Gastroesophageal sphincter (tissue), 4 donors: ENCODE data around the gene CPXM2. TPM values are rescaled to one million over a fixed set of nuclear protein-coding genes. Genes with fewer than 3 reads are reported as not detected.

ENCODE experiments used
- ATAC-seq: fragments of 150-250 bp; one replicate; pipeline ENCODE4 v1.9.1; 2016; ENCODE audit warnings: mild to moderate bottlenecking, moderate library complexity
- H3K27ac ChIP-seq, 4 donors: fragments of 200-600 bp; sonication (generic) in 3 of 4; 1 replicate in 3 of 4; 2 replicates in 1 of 4; pipeline ENCODE4 v1.5.1; 2016 to 2019
- H3K27me3 ChIP-seq: fragments of 200-600 bp; sonication (generic); one replicate; pipeline ENCODE4 v1.5.1; 2019
- H3K36me3 ChIP-seq, 2 donors: fragments of 200-600 bp; sonication (generic); one replicate each; pipeline ENCODE4 v1.5.1; 2019; ENCODE audit warnings: control low read depth in 1 of 2
- H3K4me1 ChIP-seq, 3 donors: fragments of 200-600 bp; sonication (generic); 1 replicate in 2 of 3; 2 replicates in 1 of 3; pipeline ENCODE4 v1.5.1; 2016 to 2019; ENCODE audit warnings: control low read depth in 2 of 3
- H3K4me3 ChIP-seq, 2 donors: fragments of 200-600 bp; sonication (generic); one replicate each; pipeline ENCODE4 v1.5.1; 2019; ENCODE audit warnings: mild to moderate bottlenecking in 1 of 2, moderate library complexity in 1 of 2
- H3K9me3 ChIP-seq, 3 donors: fragments of 200-600 bp; sonication (generic); one replicate each; pipeline ENCODE4 v1.5.1; 2017 to 2019; ENCODE audit warnings: control low read depth in 2 of 3
- CTCF ChIP-seq, 4 experiments: fragments of 200-600 bp in 2 of 4; fragments of 450-650 bp in 2 of 4; sonication (generic) in 1 of 4; IDR thresholded peaks; one replicate each; pipeline ENCODE4 v1.5.1; 2017 to 2019; ENCODE audit warnings: antibody characterized with exemption in 4 of 4, mild to moderate bottlenecking in 2 of 4, moderate library complexity in 2 of 4
- EP300 ChIP-seq: sonication (generic); formaldehyde crosslinking; IDR thresholded peaks from one replicate; pipeline ENCODE4 v1.6.1; 2017; ENCODE audit warnings: antibody characterized with exemption, mild to moderate bottlenecking
- POLR2A ChIP-seq, 2 donors: fragments of 450-650 bp; IDR thresholded peaks; one replicate each; pipeline ENCODE4 v1.6.1; 2017; ENCODE audit warnings: antibody characterized with exemption in 2 of 2, mild to moderate bottlenecking in 2 of 2, moderate library complexity in 1 of 2
- POLR2AphosphoS5 ChIP-seq: sonication (generic); formaldehyde crosslinking; IDR thresholded peaks from one replicate; pipeline ENCODE4 v1.6.1; 2017; ENCODE audit warnings: antibody characterized with exemption
- WGBS, 2 donors: methylation state at CpG; one replicate each; pipeline ENCODE4 v1.1.5; 2018; ENCODE audit warnings: low coverage in 1 of 2; 5-methylcytosine and 5-hydroxymethylcytosine counted together
- total RNA-seq, 4 donors: library from RNA; depleted of rRNA; stranded (reverse); fragments of >200 nt; gene quantifications; one replicate each; pipeline ENCODE4 v1.1.0, GENCODE V29; 2016

CPXM2 gene
- total RNA-seq, 4 donors from 2014 or later = 57.1 to 165 (median 85.1) TPM

GRCh38 chr10:123848564-123849457, 42.8 kb downstream of the CPXM2 start:
- no peaks in the 10 kb centered on the region for H3K9me3 ChIP-seq
- no peak overlapping the region for H3K27ac ChIP-seq
- no peak for ATAC-seq
- WGBS, 2 donors = 43 to 50% methylated on average over 4 to 5 of the region's 5 CpGs
- peaks cover 4 to 40% (median 9%) of the 10 kb centered on the region in 3 donors for H3K4me1 ChIP-seq
- TF ChIP-seq EP300 (no peak), POLR2A (IDR thresholded peaks at IDR 0.05) (no peak), CTCF (IDR thresholded peaks at IDR 0.05) (no peak), POLR2AphosphoS5 (no peak)
- no peaks in the 10 kb centered on the region for H3K27me3 ChIP-seq
- H3K36me3 ChIP-seq = no peaks in the 10 kb centered on the region
- no peak overlapping the region for H3K4me3 ChIP-seq

- no peak for TF ChIP-seq EP300
- no peak for TF ChIP-seq POLR2AphosphoS5
- TF ChIP-seq POLR2A (IDR thresholded peaks at IDR 0.05) = no peak
- no peak for TF ChIP-seq CTCF (IDR thresholded peaks at IDR 0.05)
- Histone ChIP-seq H3K4me1 (peaks cover 9 to 49% (median 11%) of the 10 kb centered on the region in 3 donors), H3K9me3 (no peaks in the 10 kb centered on the region), H3K27ac (peak overlapping the region in 1 of 4 donors; percentile 29), H3K36me3 (no peaks in the 10 kb centered on the region), H3K27me3 (no peaks in the 10 kb centered on the region), H3K4me3 (no peak overlapping the region)
- peak; percentile 60 for ATAC-seq
- 23 to 26% methylated on average over 5 of the region's 5 CpGs for WGBS, 2 donors
Measured at GRCh38 chr10:123847686-123848432, 43.7 kb downstream of the CPXM2 start.

- TF ChIP-seq EP300 (no peak), POLR2A (IDR thresholded peaks at IDR 0.05) (no peak), POLR2AphosphoS5 (no peak), CTCF (IDR thresholded peaks at IDR 0.05) (no peak)
- ATAC-seq = no peak
- Histone ChIP-seq H3K4me1 (peaks cover 9 to 59% (median 15%) of the 10 kb centered on the region in 3 donors), H3K27me3 (no peaks in the 10 kb centered on the region), H3K4me3 (no peak overlapping the region), H3K9me3 (no peaks in the 10 kb centered on the region), H3K36me3 (peaks cover 0 to 9% of the 10 kb centered on the region in 2 donors), H3K27ac (peak overlapping the region; percentile 16 to 73 (median 64))
- WGBS, 2 donors = 63 to 81% methylated on average over 4 of the region's 4 CpGs
Measured at GRCh38 chr10:123843835-123844234, 47.8 kb downstream of the CPXM2 start.

GRCh38 chr10:123842692-123843385, 48.8 kb downstream of the CPXM2 start:
- peaks cover 3 to 49% (median 12%) of the 10 kb centered on the region in 3 donors for H3K4me1 ChIP-seq
- ATAC-seq = peak; percentile 54
- H3K36me3 ChIP-seq = peaks cover 0 to 9% of the 10 kb centered on the region in 2 donors
- H3K27me3 ChIP-seq = no peaks in the 10 kb centered on the region
- H3K27ac ChIP-seq = peak overlapping the region; percentile 64 to 73 (median 66)
- H3K4me3 ChIP-seq = no peak overlapping the region
- TF ChIP-seq CTCF (IDR thresholded peaks at IDR 0.05) = no peak
- peak; percentile 7 for TF ChIP-seq EP300
- no peak for TF ChIP-seq POLR2A (IDR thresholded peaks at IDR 0.05)
- peak; percentile 34 for TF ChIP-seq POLR2AphosphoS5
- no peaks in the 10 kb centered on the region for H3K9me3 ChIP-seq
- whole genome bisulfite sequencing, 2 donors = 21 to 27% methylated on average over 7 to 9 of the region's 9 CpGs
